Measurements from ENCODE around the gene CCNL2.

DNA sequence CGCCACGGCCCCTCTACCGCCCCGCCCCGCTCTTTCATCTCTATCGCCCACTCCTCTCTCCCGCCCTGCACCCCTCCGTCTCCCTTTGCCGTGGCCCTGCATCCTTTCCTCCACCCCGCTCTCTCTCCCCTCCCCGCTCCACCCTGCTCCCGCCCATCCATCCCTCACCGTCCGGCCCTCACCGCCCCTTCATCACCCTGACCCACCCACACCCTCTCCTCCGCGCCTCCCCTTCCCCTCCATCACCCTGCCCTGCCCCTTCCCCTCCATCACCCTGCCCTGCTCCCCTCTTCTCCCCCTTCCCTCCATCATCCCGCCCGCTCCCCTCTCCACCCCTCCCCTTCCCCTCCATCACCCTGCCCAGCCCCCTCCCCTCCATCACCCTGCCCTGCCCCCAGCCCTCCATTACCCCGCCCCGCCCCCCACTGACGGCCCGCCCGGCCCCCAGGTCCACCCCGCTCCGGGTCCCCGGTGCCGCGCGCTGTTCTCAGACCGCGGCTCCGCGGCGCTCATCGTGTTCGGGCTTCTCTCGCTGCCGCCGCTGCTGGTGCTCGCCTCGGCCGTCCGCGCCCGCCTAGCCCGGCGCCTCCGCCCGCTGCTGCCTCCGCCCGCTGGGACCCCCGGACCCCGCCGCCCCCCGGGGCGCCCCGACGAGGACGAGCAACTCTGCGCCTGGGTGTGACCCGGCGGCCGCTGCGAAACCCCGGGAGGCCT lies 28.1 kb upstream of the CCNL2 start:
- TF ChIP-seq EZH2 (IDR thresholded peaks at IDR 0.05; ENCODE audit: insufficient read depth, poor library complexity, severe bottlenecking), result no peak
- TF ChIP-seq EZH2phosphoT487 (IDR thresholded peaks at IDR 0.05; ENCODE audit: insufficient read depth, low read depth), result no peak
